ENCODE data around the gene CWC22. TPM values are rescaled to one million over a fixed set of nuclear protein-coding genes. Genes with fewer than 3 reads are reported as not detected.

Gene CWC22
- total and polyA plus RNA-seq, 2 donors (not counting 1 experiment from before 2014, with no cell fraction given): 6.4 to 22.5 TPM

- Histone ChIP-seq H2AFZ (ENCODE audit: low read length) (no peak overlapping the region), H3K9ac (ENCODE audit: insufficient read depth, low read length) (no peak overlapping the region), H3K27ac (ENCODE audit: insufficient read depth, low read length) (no peak overlapping the region), H3K79me2 (ENCODE audit: control insufficient read depth, insufficient read depth, low read length) (no peaks in the 10 kb centered on the region), H3K36me3 (ENCODE audit: control insufficient read depth, insufficient read depth, low read length) (no peaks in the 10 kb centered on the region), H3K4me2 (ENCODE audit: extremely low read depth, insufficient read depth, low read length) (no peak overlapping the region), H3K4me1 (ENCODE audit: control insufficient read depth, extremely low read depth, insufficient read depth, low read length) (no peaks in the 10 kb centered on the region), H3K27me3 (ENCODE audit: control insufficient read depth, insufficient read depth, low read length) (no peaks in the 10 kb centered on the region), H3K4me3 (replicated peaks in 1 of 4; ENCODE audit: control extremely low read depth in 1 of 4, insufficient read depth in 1 of 4, low read depth in 3 of 4, low read length in 4 of 4) (no peak overlapping the region), H3K9me3 (ENCODE audit: control insufficient read depth, insufficient read depth, low read depth, low read length) (no peaks in the 10 kb centered on the region), H4K20me1 (ENCODE audit: control insufficient read depth, extremely low read depth, insufficient read depth, low read length) (no peaks in the 10 kb centered on the region)
- no peak for DNase-seq (ENCODE audit: low read depth in 2 of 2)
- no peak for TF ChIP-seq EZH2 (IDR thresholded peaks at IDR 0.05; ENCODE audit: low read length, missing control alignments)
- TF ChIP-seq CTCF (conservative IDR thresholded peaks at IDR 0.05 in 1 of 2, IDR thresholded peaks at IDR 0.05 in 1 of 2; ENCODE audit: low read depth in 1 of 2, low read length in 2 of 2): no peak
These were observed 39.1 kb upstream of the CWC22 start for GRCh38 chr2:180046202-180046601.

GRCh38 chr2:180040146-180040925, 33.2 kb upstream of the CWC22 start:
- TF ChIP-seq EZH2 (IDR thresholded peaks at IDR 0.05; ENCODE audit: low read length, missing control alignments): no peak
- TF ChIP-seq CTCF (conservative IDR thresholded peaks at IDR 0.05 in 1 of 2, IDR thresholded peaks at IDR 0.05 in 1 of 2; ENCODE audit: low read depth in 1 of 2, low read length in 2 of 2): peak in 1 of 2 donors; percentile 45
- Histone ChIP-seq H3K27ac (ENCODE audit: insufficient read depth, low read length) (no peak overlapping the region), H2AFZ (ENCODE audit: low read length) (no peak overlapping the region), H4K20me1 (ENCODE audit: control insufficient read depth, extremely low read depth, insufficient read depth, low read length) (no peaks in the 10 kb centered on the region), H3K4me2 (ENCODE audit: extremely low read depth, insufficient read depth, low read length) (no peak overlapping the region), H3K9ac (ENCODE audit: insufficient read depth, low read length) (no peak overlapping the region), H3K27me3 (ENCODE audit: control insufficient read depth, insufficient read depth, low read length) (no peaks in the 10 kb centered on the region), H3K36me3 (ENCODE audit: control insufficient read depth, insufficient read depth, low read length) (no peaks in the 10 kb centered on the region), H3K4me1 (ENCODE audit: control insufficient read depth, extremely low read depth, insufficient read depth, low read length) (peaks cover 2% of the 10 kb centered on the region), H3K4me3 (replicated peaks in 1 of 4; ENCODE audit: control extremely low read depth in 1 of 4, insufficient read depth in 1 of 4, low read depth in 3 of 4, low read length in 4 of 4) (no peak overlapping the region), H3K79me2 (ENCODE audit: control insufficient read depth, insufficient read depth, low read length) (no peaks in the 10 kb centered on the region), H3K9me3 (ENCODE audit: control insufficient read depth, insufficient read depth, low read depth, low read length) (no peaks in the 10 kb centered on the region)
- peak; percentile 98 to 99 for DNase-seq (ENCODE audit: low read depth in 2 of 2)

GRCh38 chr2:180038997-180039396, 31.9 kb upstream of the CWC22 start:
- Histone ChIP-seq H3K4me1 (ENCODE audit: control insufficient read depth, extremely low read depth, insufficient read depth, low read length) (peaks cover 2% of the 10 kb centered on the region), H3K27me3 (ENCODE audit: control insufficient read depth, insufficient read depth, low read length) (no peaks in the 10 kb centered on the region), H4K20me1 (ENCODE audit: control insufficient read depth, extremely low read depth, insufficient read depth, low read length) (no peaks in the 10 kb centered on the region), H3K9ac (ENCODE audit: insufficient read depth, low read length) (no peak overlapping the region), H2AFZ (ENCODE audit: low read length) (no peak overlapping the region), H3K4me3 (replicated peaks in 1 of 4; ENCODE audit: control extremely low read depth in 1 of 4, insufficient read depth in 1 of 4, low read depth in 3 of 4, low read length in 4 of 4) (no peak overlapping the region), H3K27ac (ENCODE audit: insufficient read depth, low read length) (no peak overlapping the region), H3K4me2 (ENCODE audit: extremely low read depth, insufficient read depth, low read length) (no peak overlapping the region), H3K36me3 (ENCODE audit: control insufficient read depth, insufficient read depth, low read length) (no peaks in the 10 kb centered on the region), H3K79me2 (ENCODE audit: control insufficient read depth, insufficient read depth, low read length) (no peaks in the 10 kb centered on the region), H3K9me3 (ENCODE audit: control insufficient read depth, insufficient read depth, low read depth, low read length) (no peaks in the 10 kb centered on the region)
- DNase-seq (ENCODE audit: low read depth in 2 of 2): peak; percentile 28 to 61
- TF ChIP-seq CTCF (conservative IDR thresholded peaks at IDR 0.05 in 1 of 2, IDR thresholded peaks at IDR 0.05 in 1 of 2; ENCODE audit: low read depth in 1 of 2, low read length in 2 of 2) (no peak), EZH2 (IDR thresholded peaks at IDR 0.05; ENCODE audit: low read length, missing control alignments) (no peak)

All from fibroblast of lung (primary cell).